ENCODE measurements around the gene GPR35.

GRCh38 chr2:240630771-240631547 is 5.7 kb downstream of the GPR35 start:
- no peak for TF ChIP-seq CTCF (IDR thresholded peaks at IDR 0.05)
- no peak for TF ChIP-seq EZH2 (IDR thresholded peaks at IDR 0.05)
